SK-N-DZ (cell line): ENCODE results near the gene WDR86.

Experiments used
- DNase-seq: peaks from one replicate; pipeline ENCODE4 v3.0.0-alpha.2; 2015; ENCODE audit warnings: low spot score

The WDR86 gene

GRCh38 chr7:151408498-151408838 is 1.4 kb downstream of the WDR86 start:
- DNase-seq, result no peak

DNA sequence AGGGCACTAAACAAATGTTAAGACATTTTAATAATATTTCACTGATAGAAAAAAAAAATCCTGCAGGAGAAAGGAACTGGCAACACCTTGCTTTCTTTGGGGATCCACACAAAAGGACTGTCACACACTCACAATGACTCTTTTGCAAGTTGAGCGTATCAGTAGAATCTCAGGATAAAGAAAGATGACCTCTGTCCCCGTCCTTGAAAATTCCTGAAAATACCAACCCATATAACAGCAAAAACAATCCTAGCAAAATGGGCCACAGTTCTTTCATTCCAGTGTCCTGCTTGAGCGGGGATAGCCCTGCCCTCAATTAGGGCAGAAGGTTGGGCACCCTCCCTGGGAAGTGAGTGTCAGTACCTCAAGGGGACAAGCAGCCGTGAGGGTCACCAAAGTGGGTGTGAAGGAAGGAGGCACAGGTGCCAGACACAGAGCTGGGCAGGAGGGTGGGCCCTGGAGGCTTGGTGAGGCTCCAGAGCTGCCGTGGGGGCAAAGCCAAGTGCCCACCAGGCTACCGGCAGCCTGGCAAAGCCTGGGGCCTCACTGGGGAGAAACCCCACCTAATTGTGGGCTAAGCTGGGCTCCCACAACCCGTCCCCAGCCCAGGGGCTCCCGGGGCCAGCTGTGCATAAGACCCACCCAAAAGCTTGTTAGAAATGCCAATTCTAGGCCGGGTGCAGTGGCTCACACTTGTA is 2.8 kb downstream of the WDR86 start:
- no peak for DNase-seq

DNA sequence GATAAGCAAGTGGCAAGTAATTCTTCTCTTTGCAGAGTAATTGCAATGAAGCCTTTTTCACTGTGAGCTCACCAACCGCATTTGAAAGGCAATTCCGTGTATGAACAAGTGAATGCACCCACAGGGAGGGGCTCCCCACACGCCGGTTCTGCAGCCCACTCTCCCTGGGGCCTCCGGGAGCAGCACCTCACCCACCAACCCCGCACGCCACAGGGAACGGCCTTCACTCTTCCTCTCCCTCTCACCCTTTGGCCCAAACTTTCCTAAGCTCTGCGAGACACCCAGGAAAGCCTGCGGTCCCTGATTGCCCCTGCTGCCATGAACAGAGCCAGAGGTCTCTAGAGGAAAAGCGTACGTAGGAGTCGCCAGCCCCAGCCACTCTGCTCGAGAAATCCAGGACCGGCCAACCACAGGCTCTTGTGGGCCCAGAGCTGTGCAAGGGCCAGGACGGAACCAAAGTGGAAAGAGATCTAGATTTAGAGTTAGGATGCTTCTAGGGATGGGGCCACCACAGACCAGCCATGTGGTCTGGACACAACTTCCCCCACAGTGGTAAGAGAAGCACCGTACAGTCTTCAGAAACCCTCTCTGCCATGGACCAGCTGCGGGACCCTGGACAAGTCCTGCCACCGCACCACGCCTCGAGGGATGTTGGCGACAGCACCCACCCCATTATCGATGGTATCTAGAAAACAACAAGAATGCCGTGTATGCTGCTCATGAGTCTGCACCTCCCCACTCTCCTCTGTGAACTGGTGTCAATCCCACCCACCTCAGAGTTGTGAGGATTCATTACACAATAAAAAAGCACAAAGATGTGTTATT is 3.6 kb downstream of the WDR86 start:
- DNase-seq, result no peak

DNA sequence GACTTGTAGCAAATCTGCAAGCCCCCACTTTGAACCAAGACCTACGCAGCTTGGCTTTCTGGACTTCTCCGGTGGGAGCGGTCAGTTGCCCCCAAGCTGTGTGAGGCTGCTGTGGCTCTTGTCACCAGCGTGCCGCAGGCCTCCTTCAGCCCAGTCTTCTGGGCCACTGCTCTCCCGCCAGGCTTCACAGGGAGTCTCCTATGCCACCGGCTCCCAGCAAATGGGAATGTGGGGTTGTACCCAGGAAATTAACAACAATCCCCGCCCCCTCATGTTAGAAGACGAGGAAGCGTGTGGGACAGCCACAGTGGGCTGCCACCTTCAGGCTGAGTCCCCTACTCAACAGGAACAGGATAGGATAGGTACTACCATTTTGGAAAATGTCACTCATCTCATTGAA is 4.2 kb downstream of the WDR86 start:
- DNase-seq, result no peak

GRCh38 chr7:151405056-151405455 is 4.8 kb downstream of the WDR86 start:
- no peak for DNase-seq

- no peak for DNase-seq
These were observed 5.4 kb downstream of the WDR86 start for GRCh38 chr7:151404216-151405011.

DNA sequence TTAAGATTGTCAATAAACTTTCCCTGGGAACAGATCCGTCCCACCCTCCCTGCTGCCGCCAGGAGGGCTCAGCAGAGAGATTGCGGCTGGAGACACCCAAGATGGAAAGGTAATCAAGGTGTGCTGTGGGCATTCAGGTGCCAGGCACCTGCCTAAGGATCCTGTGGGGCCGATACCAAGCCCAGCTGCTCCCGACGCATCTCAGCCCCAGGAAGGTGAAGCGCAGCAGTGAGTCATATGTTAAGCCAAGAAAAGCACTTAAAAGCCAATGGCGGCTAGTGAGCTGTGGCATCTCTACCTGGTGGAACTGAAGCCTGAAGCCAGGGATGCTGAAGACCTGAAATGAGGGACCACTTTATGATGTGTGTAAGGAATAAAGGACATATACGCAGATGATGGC is 6.1 kb downstream of the WDR86 start:
- no peak for DNase-seq

DNA sequence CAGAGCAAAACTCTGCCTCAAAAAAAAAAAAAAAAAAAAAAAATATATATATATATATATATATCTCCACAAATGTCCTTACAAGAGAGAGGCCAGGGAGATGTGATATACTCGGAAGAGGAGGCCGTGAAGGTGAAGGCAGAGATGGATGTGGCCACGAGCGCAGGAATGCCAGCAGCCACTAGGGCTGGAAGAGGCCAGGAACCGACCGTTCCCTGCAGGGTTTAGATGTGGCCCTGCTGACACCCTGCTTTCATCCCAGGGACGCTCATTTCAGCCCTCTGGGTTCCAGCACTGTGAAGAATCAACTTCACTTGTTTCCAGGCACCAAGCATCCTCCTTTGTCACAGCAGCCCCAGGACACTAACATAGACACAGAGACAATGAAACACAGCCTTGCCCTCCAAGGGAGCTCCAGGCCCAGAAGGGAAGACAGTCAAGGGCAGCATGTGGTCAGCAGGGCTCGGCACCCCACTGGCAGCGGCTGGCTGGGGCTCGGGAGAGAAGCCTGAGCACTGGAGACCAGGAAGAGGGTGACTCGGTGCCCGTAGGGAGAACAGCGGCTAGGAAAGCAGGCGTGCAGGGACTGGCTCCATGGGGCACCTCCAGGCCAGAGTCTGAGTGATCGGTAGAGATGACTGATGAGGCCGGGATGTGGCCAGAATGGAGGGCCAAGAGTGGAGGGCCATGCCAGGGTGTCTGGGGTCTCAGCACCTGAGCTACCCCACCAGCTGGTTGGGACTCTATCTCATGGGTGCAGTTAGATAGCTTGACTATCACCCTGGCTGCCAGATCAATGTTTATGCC is 7.6 kb downstream of the WDR86 start:
- DNase-seq, result no peak

GRCh38 chr7:151400626-151401315 is 9.1 kb downstream of the WDR86 start:
- no peak for DNase-seq

DNA sequence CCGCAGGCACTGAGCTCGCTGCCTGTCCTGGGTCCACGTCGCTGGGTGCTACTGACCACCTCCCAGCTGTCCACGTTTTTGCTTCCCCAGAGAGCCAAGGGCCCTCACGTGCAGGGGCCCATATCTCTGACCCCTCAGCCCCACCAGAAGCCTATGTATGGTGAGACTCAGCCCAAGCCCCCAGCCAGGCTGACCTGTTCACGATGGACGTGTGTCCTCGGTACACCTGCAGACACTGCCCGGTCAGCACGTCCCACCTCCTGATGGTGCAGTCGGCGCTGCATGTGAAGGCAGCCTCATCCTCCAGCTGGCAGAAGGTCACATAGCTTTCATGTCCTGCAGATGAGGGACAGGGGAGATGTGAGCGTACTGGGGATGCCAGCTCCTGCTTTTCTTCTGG is 9.9 kb downstream of the WDR86 start:
- DNase-seq, result no peak

DNA sequence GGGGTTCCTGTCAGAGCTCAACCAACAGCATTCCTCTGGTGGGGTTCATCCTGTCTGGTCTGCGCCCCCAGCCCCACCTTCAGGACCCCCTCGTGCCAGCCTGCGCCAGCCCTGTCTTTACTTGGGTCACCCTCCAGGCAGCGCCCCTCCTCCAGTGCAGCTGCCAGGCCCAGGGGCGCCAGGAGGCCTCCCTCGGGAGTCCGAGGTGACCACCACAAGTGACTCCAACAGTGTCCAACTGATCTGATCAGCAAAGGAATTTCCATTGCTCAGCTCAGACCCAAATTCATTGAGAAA is 10.6 kb downstream of the WDR86 start:
- no peak for DNase-seq

GRCh38 chr7:151398446-151399304 is 11.2 kb downstream of the WDR86 start:
- DNase-seq, result no peak

GRCh38 chr7:151397026-151397425 is 12.8 kb downstream of the WDR86 start:
- no peak for DNase-seq

- DNase-seq, result no peak
These were observed 13.4 kb downstream of the WDR86 start for GRCh38 chr7:151396328-151396970.

DNA sequence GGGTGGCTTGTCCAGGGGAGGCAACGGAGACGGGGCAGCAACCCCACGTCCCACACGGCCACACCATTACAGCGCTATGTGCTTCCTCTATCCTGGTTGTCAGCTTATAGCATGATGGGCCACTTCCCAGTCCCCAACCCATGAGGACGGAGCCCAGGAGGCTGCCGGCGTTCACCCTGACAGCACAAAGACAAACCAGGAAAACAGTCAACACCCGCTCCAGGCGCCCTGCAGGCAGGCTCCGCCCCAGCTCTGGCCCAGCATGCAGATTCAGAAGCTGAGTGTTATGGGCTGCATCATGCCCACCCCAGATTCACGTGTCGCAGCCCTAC is 14.8 kb downstream of the WDR86 start:
- no peak for DNase-seq

DNA sequence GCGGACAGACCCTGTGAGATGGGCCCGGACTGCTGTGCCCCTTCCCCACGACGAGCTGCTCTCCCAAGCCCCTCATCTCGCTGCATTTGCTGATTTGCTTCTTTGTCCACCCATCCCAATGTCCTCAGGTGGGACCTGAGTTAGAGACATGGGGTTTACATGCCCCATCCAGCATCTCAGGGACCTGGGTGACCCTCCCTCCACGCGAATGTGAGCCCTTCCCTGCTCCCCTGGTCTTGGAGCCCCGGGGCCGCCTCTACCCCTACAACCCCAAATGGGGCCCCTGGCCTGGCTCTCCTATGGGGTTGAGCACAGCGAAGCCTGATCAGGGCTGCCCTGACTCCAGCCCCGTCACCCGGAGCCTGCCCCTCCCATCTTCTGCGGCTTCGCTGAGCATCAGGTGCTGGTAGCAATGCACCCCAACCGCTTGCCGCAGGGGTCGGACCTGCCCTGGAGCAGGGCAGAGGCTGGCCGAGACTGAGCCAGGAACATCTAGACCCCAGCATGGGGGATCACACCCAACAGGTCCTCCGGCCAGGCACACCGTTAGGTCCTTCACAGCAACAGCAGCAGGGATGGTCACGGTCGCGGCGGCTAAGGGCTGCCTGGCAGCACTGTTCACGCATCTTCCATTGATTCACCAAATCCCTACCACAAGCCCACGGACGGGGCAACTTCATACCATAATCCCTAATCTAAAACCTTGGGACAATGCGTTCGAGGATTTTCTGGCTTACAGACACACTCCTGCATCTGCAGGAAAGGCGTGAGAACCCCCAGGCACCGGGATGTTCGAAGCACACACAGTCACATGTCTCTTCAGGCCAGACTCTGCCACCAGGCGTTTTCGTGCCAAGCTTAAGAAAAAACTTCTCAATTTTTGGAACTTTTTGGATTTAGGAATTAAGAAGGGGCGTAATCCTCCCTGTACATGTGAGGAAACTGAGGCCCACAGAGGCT is 15.5 kb downstream of the WDR86 start:
- DNase-seq, result no peak

DNA sequence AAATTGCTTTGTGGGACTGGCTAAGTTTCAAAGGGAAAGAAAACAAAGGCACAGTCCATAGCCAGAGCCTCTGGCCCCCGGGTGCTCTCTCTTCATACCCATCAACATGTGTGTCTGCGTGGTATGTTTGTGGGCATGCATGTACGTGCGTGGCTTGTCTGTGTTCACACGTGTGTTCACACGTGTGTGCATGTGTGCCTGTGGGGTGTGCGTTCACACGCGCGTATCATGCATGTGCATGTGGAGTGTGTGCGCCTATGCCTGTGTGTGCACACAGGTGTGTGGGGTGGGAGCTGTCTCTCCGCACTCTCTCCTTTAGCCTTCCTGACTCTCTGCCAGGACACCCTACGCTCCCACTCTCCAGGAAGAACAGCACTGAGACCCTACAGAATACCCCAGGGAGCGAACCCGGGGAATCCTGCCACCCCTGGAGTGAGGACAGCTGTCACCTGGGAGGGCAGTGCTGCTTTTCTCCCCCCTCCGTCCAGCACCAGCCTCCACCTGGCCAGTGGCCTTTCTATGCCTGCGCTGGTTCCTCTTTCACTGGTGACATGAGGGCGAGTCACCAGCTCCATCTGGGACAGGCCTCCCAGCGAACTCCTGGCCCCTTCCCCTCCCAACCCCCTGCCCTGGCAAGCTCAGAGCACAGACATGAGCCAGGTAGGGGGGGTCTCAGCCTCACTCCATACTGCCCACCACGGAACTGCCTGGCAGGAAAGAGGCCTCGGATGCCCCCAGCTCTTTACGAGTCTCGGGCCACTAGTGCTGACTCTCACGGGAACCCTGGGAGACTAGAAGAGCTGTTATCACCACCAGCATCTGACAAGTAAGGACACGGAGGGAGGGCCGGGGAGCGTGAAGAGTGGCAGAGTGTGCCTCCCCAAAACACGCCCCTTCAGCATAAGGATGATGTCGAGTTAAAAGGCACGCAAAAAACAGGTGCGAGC is 16.5 kb downstream of the WDR86 start:
- DNase-seq, result no peak

- DNase-seq, result no peak
These were observed 17.4 kb downstream of the WDR86 start for GRCh38 chr7:151392426-151392825.
